Ishikawa (cell line): Measurements from ENCODE around the gene ZKSCAN8.

ENCODE experiments used
- CEBPB ChIP-seq: IDR thresholded peaks from 2 replicates; pipeline ENCODE4 v1.6.1; 2012
- CREB1 ChIP-seq: IDR thresholded peaks from 2 replicates; pipeline ENCODE4 v1.6.1; 2012; ENCODE audit warnings: low read depth
- EGR1 ChIP-seq: IDR thresholded peaks from 2 replicates; pipeline ENCODE4 v1.6.1; 2012
- EP300 ChIP-seq: IDR thresholded peaks from 2 replicates; pipeline ENCODE4 v1.6.1; 2012; ENCODE audit warnings: borderline replicate concordance
- FOXM1 ChIP-seq: IDR thresholded peaks from 2 replicates; pipeline ENCODE4 v1.6.1; 2012; ENCODE audit warnings: low read depth, borderline replicate concordance
- MAX ChIP-seq: IDR thresholded peaks from 2 replicates; pipeline ENCODE4 v1.6.1; 2012
- NFIC ChIP-seq: IDR thresholded peaks from 2 replicates; pipeline ENCODE4 v1.6.1; 2012
- RAD21 ChIP-seq: IDR thresholded peaks from 2 replicates; pipeline ENCODE4 v1.6.1; 2012; ENCODE audit warnings: low read depth
- REST ChIP-seq: IDR thresholded peaks from 2 replicates; pipeline ENCODE4 v1.6.1; 2012; ENCODE audit warnings: low read depth, mild to moderate bottlenecking
- TAF1 ChIP-seq: IDR thresholded peaks from 2 replicates; pipeline ENCODE4 v1.6.1; 2012; ENCODE audit warnings: low read depth, mild to moderate bottlenecking
- TCF12 ChIP-seq: IDR thresholded peaks from 2 replicates; pipeline ENCODE4 v1.6.1; 2012; ENCODE audit warnings: low read depth
- TEAD4 ChIP-seq: IDR thresholded peaks from 2 replicates; pipeline ENCODE4 v1.6.1; 2012
- USF1 ChIP-seq: IDR thresholded peaks from 2 replicates; pipeline ENCODE4 v1.6.1; 2012
- YY1 ChIP-seq: IDR thresholded peaks from 2 replicates; pipeline ENCODE4 v1.6.1; 2012; ENCODE audit warnings: low read depth
- ZBTB7A ChIP-seq: IDR thresholded peaks from 2 replicates; pipeline ENCODE4 v1.6.1; 2012; ENCODE audit warnings: low read depth

Gene ZKSCAN8

GRCh38 chr6:28206928-28207509 is 65.3 kb downstream of the ZKSCAN8 start:
- no peak for TF ChIP-seq CEBPB
- no peak for TF ChIP-seq TEAD4
- no peak for TF ChIP-seq MAX
- no peak for TF ChIP-seq USF1
- no peak for TF ChIP-seq TCF12
- no peak for TF ChIP-seq ZBTB7A
- no peak for TF ChIP-seq EGR1
- no peak for TF ChIP-seq CREB1
- no peak for TF ChIP-seq EP300
- TF ChIP-seq RAD21 = no peak
- no peak for TF ChIP-seq REST
- no peak for TF ChIP-seq TAF1
- no peak for TF ChIP-seq YY1
- no peak for TF ChIP-seq NFIC
- TF ChIP-seq FOXM1 = no peak

- TF ChIP-seq RAD21 = no peak
Measured at GRCh38 chr6:28207510-28208110, 65.9 kb downstream of the ZKSCAN8 start.

- TF ChIP-seq MAX (no peak), EP300 (no peak), NFIC (no peak), USF1 (no peak), RAD21 (no peak), YY1 (no peak), CREB1 (no peak), TAF1 (no peak), REST (no peak), EGR1 (no peak), FOXM1 (no peak), CEBPB (no peak), TEAD4 (no peak), ZBTB7A (no peak), TCF12 (no peak)
Measured at GRCh38 chr6:28208111-28208659, 66.5 kb downstream of the ZKSCAN8 start.
